Activated T-helper 1 cell treated with Interleukin-2 at 50 U/mL for 16 hours (primary cell): ENCODE measurements around the gene FANCE.
"Not testable (repeated sequence)": the region's sequence is repeated elsewhere in the genome, so short reads cannot be mapped to it uniquely, and the experiment has no call there.

Source experiments
- DNase-seq: peaks from one replicate; pipeline ENCODE4 v3.0.0-alpha.2; 2020; ENCODE audit warnings: low read depth

FANCE gene

GRCh38 chr6:35432291-35432690, 19.8 kb upstream of the FANCE start:
- DNase-seq = no peak

- DNase-seq = not testable (repeated sequence)
Observed at GRCh38 chr6:35432702-35433101, 19.4 kb upstream of the FANCE start.

- DNase-seq = no peak
Observed at GRCh38 chr6:35435074-35435837, 16.9 kb upstream of the FANCE start.

DNA sequence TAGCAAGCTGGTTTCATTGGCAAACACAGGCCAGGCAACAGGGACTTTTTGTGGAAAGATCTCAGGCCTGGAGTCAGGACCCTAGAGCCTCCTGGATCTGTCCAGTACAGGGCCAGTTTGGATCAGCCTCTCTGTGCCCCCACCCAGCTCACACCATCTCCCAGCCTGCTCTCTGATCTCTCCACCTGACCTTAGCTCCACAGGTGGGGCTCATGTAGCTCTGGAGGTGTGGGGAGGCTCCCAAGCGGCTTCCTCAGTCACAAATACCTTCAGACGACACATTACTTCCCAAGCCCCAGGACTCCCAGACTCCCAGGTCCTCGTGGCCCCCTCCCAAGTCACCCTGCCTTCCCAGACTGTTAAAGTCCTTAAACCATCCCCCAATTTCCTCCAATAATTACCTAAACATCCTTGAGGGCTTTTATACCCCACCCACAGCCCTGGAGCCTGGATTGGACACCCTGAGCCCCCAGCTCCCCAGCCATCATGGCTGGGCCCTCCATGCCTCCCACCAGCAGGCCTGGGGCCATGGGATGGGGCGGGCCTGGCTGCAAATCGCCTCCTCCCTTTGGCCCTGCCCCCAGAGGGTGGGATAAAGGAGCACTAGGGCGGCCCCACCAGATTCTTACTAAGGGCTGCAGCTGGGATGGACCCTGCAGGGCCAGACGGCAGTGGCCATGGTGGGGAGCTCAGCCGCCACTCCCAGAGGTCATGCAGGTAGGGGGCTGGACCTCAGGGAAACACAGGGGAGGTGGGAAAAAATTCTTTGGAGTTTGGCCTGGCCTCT, 15.9 kb upstream of the FANCE start:
- no peak for DNase-seq

- not testable (repeated sequence) for DNase-seq
Observed at GRCh38 chr6:35438378-35439065, 13.6 kb upstream of the FANCE start.

- DNase-seq = no peak
Observed at GRCh38 chr6:35439308-35439707, 12.8 kb upstream of the FANCE start.

- no peak for DNase-seq
Observed at GRCh38 chr6:35441205-35441604, 10.9 kb upstream of the FANCE start.

DNA sequence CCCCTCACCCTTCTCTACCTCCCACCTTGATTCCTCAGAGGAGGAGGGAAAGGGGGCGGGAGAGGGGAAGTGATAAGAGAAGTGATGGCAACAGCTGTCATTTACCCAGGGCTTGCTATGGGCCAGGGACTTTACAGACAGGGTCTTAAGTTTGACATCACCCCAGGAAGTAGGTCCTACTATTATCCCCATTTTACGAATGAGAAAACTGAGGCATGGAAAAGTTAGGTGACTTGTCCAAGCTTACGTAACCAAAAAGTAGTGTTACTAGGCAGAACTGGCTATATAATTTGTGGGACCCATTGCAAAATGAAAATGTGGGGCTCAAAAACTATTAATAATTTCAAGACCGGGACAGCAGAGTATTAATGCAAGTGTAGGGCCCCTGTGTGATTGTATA, 10.5 kb upstream of the FANCE start:
- DNase-seq = no peak

DNA sequence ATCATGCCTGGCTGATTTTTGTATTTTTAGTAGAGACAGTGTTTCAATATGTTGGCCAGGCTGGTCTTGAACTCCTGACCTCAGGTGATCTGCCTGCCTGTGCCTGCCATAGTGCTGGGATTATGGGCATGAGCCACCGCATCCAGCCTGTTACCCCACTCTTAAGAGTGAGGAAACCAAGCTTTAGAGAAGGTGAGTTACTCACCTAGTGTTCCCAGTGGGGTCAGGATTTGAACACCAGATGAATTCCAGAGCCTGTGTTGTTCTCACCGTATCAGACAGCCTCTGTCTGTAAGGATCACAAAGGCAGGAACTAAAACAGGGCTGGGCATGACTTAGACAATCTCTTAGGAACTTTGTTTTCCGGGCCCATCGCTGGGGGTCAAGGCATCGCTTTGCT, 9.4 kb upstream of the FANCE start:
- DNase-seq = no peak

DNA sequence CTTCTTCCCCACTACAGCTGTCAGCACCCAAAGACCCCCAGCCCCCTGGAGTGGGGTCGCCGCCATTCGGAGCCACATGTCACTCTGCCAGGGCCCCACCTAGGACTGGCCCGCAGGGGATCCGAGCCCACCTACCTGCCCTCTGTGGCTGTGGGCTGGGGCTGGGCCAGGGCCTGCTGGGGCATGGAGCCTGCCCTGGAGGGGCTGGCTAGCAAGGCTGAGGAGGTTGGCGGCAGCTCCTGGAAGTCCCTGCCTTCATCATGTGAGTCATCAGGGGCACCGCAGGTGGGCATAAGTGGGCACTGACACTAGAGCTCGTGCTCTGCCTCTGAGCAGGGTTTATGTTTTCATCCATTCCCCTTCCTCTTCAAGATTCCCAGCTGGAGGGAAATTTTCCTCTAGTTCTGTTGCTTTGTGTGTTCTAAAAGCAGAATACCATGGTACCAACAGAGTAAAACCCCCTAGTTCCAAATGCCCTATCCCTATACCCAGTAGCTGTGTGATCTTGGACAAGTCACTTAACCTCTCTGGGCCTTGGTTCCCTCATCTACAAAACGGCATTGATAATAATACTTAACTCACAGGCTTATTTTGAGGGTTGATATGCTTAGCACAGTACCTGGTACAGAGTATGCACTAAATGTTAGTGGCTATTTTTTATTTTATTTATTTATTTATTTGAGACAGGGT, 8.7 kb upstream of the FANCE start:
- no peak for DNase-seq

GRCh38 chr6:35445691-35446090, 6.4 kb upstream of the FANCE start:
- DNase-seq = no peak

GRCh38 chr6:35448191-35448590, 3.9 kb upstream of the FANCE start:
- no peak for DNase-seq

- DNase-seq = no peak
Observed at GRCh38 chr6:35449287-35449881, 2.8 kb upstream of the FANCE start.

GRCh38 chr6:35451354-35452182, 570 bp upstream of the FANCE start:
- no peak for DNase-seq

DNA sequence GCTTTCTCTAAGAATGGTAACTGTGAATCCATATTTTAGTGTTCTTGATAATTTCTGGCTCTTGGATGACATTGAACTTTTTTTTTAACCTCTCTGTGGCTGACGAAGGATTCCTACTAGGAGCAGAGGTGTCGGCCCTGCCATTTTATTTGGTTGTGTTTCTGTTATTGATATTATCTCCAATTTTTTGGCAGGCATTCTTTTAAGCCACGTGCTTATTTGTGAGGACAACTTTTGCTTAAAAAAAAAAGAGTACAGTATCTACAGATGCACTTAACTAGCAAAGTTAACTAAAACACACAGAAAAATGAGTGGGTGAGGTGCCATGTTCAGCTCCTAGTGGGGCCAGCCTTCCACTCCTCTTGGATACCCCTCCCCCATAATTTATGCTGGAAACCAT, 1.1 kb downstream of the FANCE start:
- no peak for DNase-seq

DNA sequence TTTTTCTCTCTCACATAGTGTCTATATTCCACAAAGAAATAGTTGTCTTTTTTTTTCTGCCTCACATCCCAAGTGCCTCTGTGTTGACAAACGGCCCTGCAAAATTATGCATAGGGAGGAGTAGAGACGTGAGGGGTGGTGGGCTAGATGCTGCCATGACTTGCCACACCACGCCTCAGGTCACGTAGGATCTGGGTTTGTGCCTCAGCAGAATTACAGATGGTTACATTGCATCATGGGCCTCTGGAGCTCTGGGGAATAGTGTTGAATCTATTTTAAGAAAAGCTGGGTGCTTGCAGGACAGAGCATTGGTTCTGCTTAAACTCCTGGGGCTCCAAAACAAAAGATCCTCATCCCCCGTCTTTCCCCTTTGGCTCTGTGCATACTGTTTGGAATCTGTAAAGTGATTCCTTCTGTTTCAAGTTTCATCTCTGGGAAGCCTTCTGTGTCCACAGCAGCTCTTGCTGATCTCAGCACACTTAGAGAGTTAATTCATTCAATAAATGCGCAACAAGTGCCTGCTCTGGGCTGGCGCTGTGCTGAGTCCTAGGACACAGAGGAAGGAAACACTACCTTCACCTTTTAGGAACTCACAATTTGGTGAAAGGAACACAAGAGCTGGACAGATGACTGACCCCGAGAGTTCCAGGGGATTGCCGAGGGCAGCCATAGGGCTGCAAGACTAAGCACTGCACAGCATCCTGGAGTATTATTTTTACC, 2.4 kb downstream of the FANCE start:
- DNase-seq = no peak

GRCh38 chr6:35457907-35458306, 5.8 kb downstream of the FANCE start:
- no peak for DNase-seq

GRCh38 chr6:35461270-35461669, 9.1 kb downstream of the FANCE start:
- no peak for DNase-seq

- DNase-seq = no peak
Observed at GRCh38 chr6:35463292-35463691, 11.2 kb downstream of the FANCE start.

- DNase-seq = no peak
Observed at GRCh38 chr6:35465646-35466045, 13.5 kb downstream of the FANCE start.
